ENCODE results near the gene GATA2. TPM values are rescaled to one million over a fixed set of nuclear protein-coding genes. Genes with fewer than 3 reads are reported as not detected.

GATA2 gene
- total RNA-seq, 1 experiment from 2014 or later = 10.1 TPM

- no peak for DNase-seq (ENCODE audit: low read depth)
Observed at GRCh38 chr3:128473737-128474136, 19.3 kb downstream of the GATA2 start.

DNA sequence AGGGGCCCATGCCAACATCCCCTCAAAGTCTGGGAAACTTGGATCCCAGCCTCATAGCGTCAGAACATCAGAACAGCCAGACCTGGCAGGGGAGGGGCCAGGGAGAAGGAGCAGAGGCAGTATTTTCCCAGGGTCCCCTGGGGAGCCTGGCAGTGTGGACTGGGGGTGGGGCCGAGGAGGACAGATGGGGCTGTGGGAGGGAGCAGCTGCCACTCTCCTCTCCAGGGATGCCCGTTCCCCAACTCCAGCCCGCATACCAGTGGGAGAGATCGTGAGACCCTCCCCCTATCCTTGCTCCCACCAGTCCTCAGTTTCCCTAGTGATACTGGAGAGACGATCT is 19.9 kb downstream of the GATA2 start:
- DNase-seq (ENCODE audit: low read depth) = no peak

- no peak for DNase-seq (ENCODE audit: low read depth)
Observed at GRCh38 chr3:128472449-128473179, 20.4 kb downstream of the GATA2 start.

DNA sequence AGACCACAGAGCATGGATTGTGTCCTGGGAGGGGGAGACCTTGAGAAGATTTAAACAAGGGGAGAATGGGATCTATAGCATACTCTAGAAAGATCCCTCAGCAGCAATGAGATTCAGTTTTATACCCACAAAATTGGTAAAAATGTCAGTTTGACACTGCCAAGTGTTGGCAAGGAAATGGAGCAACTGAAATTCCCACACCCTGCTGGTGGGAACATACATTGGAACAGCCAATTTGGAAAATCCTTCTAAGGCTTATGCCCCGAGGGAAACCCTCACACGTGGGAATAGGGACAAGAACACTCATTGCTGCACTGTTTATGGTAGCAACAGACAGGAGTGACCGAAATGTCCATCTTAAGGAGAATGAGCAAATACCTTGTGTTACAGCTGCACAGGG is 21.3 kb downstream of the GATA2 start:
- no peak for DNase-seq (ENCODE audit: low read depth)

DNA sequence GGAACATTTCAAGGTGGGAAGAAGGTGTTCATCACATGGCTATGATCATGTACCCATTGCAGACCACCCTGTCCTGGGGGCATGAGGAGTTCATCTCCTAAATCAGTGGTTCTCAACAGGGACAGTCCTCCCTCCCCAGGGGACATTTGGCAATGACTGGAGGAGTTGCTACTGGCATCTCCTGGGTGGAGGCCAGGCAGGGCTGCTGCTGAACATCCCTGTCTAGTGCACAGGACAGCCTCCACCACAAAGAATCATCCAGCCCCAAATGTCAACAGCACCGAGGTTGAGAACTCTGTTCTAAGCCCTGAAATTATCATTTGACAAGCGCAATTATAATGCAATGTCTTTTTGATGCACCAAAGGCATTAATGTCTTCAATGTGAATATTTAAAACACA is 21.9 kb downstream of the GATA2 start:
- DNase-seq (ENCODE audit: low read depth) = no peak

GRCh38 chr3:128470134-128470899 is 22.7 kb downstream of the GATA2 start:
- no peak for DNase-seq (ENCODE audit: low read depth)

DNA sequence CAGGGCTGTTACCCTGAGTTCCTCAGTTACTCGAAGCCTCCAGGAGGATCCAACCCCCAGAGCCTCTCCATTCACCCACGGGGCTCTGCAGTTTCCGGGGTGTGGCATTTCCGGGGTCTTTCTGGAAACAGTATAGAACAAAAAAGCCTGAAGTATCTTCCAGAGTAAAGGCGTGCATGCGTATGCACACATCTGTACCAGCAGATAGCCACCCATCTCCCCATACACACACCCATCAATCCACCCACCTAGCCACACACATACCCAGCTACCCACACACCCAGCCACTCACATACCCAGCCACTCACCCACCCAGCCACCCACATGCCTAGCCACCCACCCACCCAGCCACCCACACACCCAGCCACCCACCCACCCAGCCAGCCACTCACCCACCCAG is 23.4 kb downstream of the GATA2 start:
- DNase-seq (ENCODE audit: low read depth) = no peak

DNA sequence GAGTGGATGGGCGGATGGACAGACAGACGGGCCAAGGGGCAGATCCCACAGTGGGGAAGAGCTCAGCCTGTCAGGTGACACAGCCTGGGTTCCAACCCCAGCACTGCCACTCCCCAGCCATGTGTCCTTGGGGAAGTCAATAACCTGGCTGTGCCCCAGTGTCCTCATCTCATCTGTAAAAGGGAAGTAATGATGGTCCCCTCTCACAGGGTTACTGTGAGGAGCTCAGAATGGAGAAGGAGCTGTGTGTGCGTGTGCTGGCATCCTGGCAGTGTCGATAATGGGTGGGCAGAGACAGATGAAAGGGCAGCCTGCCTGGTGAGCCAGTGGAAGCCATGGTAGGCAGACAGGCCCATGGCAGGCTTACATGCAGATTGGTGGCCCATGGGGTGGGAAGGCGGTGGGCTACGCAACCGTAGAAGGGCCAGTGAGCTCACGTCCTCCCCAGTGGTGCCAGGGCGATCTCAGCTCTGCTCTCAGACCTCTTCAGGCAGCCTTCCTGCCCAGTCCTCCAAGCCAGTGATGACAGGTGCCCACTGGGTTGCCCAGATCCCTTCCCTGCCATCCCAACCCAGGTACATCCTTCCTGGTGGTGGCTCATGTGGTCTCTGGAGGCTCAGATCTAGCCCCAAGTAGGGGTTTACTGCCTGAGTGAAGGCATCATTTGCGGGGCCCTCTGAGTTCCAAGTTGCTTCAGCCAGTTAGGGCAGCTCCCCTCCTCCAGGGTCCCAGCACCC is 24.0 kb downstream of the GATA2 start:
- no peak for DNase-seq (ENCODE audit: low read depth)

GRCh38 chr3:128468285-128468790 is 24.7 kb downstream of the GATA2 start:
- no peak for DNase-seq (ENCODE audit: low read depth)

- no peak for DNase-seq (ENCODE audit: low read depth)
Observed at GRCh38 chr3:128466840-128467541, 26.0 kb downstream of the GATA2 start, which contains the start of gene DNAJB8. DNAJB8 (minus strand) TSS chr3:128466890; CDS start chr3:128463245, 3,645 bp downstream.

DNA sequence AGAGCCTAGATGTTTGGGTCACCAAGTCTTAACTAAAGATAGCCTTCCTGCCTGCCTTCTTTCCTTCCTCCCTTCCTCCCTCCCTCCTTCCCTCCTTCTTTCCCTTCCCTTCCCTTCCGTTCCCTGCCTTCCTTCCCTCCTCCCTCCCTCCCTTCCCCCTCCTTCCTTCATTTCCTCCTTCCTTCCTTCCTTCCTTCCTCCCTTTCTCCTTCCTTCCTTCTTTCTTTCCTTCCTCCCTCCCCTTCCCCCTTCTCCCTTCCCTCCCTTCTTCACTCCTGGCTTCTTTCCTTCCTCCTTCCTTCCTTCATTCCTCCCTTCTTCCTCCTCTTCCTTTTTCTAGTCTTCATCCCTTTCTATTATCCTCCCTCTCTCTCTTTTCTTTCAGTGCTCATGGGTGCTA is 28.3 kb downstream of the GATA2 start:
- DNase-seq (ENCODE audit: low read depth) = no peak

- DNase-seq (ENCODE audit: low read depth) = no peak
Observed at GRCh38 chr3:128464188-128464587, 28.8 kb downstream of the GATA2 start.

GRCh38 chr3:128463771-128464170 is 29.2 kb downstream of the GATA2 start:
- no peak for DNase-seq (ENCODE audit: low read depth)

DNA sequence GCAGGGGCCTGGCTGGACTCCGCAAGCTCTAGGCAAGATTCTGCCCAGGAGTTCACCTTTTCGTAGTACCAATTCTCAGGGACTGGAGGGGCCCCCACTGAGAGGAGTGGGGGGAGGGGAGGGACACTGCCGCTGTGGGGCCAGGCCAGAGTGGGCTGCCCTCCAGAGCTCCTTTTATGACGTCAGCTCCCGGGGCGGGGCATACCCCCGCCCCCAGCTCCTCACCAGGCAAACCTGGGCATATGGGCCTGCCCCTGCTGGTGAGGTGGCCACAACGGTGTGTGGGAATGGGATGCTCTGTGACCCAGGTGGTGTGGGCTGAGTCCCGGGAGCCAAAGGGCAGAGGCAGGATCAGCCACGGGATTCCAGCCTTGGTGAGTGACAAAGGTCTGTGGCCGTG is 29.6 kb downstream of the GATA2 start:
- DNase-seq (ENCODE audit: low read depth) = no peak

DNA sequence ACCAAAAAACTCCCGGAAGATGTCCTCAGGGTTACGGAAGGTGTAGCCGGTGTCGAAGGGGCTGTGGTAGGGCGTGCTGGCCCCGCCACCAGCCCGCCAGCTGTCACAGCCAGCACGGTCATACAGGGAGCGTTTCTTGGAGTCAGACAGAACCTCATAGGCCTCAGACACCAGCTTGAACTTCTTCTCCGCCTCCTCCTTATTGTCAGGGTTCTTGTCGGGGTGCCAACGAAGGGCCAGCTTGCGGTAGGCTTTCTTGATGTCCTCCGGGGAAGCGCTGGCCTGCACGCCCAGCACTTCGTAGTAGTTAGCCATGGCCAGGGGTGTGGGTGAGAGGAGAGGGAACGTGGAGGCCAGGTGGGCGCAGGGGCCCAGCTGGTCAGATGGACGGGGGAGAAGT is 30.1 kb downstream of the GATA2 start:
- DNase-seq (ENCODE audit: low read depth) = no peak

GRCh38 chr3:128462341-128462910 is 30.6 kb downstream of the GATA2 start:
- no peak for DNase-seq (ENCODE audit: low read depth)

DNA sequence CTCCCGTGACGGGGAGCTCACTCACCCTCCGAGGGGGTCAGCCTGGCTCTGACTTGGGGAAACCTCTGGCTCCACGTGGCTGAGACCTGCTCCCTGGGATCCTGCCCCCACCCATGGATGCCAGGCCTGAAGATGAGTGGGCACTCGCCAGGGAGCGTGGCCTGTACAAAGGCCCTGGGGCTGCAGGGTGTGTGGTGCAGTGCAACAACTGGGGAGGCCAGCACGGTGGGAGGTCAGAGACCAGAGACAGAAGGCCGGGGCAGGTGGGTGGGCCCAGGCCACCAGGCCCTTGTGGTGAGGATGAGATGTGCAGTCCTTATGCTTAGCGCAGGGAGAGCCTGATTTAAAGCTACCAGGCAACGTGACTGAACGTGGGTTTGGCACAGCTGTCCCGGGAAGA is 31.3 kb downstream of the GATA2 start:
- DNase-seq (ENCODE audit: low read depth) = no peak

DNA sequence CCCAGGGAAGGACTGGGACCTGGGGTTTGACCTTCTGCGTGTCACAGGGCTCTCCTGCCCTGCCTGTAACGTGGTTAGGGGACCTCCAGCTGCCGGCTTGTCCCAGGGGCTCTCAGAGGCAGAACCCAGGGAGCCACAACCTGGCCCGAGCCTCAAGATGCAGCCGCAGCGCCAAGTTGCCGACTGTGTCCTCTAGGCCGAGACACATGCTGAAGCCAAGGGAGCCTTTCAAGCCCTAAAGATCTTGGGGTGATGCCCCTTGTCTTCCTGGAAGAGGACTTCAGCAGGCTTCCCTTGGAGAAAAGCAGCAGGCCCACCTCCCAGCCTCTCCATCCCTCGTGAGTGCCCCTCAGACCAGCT is 33.6 kb downstream of the GATA2 start:
- DNase-seq (ENCODE audit: low read depth) = no peak

DNA sequence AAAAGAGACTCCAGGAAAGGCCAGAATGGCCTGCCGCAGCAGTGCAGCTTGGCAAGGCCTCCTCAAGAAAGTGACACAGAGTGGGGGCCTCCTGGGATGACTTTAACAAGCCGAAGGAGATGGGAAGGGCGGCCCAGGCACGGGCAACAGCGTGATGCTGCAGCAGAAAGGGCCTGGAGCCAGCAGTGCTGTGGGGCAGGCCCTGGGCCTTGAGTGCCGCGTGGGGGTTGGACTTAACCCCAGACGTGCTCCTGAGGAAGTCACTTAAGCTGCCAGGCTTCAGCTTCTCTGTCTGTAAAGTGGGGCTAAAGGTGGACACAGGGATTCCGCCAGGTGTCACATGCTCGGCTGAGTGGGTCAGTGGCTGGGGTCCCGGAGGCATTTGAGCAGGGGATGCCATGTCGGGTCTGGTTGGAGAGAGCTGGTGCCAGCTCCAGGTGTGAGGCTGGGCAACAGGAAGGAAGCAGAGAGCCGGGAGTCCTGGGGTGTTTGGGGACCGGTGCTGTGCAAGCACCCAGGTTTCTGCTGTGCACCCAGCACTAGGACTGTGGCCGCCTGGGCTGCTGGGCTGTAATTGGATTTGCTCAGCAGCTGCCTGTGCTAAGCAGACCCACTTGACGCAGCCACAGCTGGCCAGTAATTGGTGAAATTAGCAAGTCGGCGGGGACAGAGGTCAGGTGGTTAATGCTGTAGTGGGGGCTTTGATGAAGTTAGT is 34.1 kb downstream of the GATA2 start:
- no peak for DNase-seq (ENCODE audit: low read depth)

DNA sequence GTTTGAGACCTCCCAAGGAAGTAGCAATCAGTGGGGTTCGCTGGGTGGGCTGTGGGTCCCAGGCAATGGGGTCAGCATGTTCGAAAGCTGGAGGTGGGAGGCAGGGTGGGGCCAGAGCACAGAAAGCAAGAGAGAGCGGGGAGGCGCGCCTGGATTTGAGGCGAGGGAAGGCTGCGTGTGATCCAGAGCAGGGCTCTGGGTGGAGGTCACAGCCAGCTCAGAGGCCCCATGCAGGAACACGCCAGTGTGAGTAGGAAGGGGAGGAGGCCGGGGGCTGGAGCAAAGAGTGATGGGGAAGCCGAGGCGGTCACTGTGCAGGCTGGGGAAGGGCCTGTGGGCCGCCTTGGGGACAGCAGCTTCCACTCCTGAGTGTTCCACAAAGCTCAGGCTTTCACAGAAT is 35.1 kb downstream of the GATA2 start:
- no peak for DNase-seq (ENCODE audit: low read depth)

All from RPMI7951 (cell line).